Measurements from ENCODE around the gene MAZ. TPM values are rescaled to one million over a fixed set of nuclear protein-coding genes. Genes with fewer than 3 reads are reported as not detected.

The MAZ gene
- total RNA-seq, 2 donors from 2014 or later = 180 to 188 TPM

DNA sequence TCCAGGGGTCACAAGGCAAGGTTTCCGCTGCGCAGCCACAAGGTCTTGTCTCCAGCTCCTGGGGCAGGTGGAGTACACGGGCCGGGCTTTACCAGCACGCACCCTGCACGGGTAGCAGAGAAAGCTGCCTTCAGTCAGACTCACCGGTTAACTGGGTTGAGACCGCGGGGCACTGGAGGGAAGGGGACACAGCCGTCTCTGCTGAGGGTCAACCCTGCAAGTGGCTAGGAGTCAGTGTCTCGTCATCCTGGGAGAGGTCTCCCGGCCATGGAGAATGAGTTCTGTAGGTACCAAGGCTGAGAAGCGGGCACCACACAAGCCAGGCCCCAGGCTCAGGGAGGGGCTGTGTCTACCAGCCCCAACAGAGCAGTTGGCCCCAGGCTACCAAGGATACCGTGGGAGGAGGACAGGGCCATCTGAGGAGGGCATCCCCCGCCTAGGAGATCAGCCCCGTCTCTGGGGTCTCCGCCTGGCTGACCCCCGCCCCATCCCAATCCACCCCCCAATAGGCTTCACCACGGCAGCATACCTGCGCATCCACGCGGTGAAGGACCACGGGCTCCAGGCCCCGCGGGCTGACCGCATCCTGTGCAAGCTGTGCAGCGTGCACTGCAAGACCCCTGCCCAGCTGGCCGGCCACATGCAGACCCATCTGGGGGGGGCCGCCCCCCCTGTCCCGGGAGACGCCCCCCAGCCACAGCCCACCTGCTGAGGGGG is 2.9 kb downstream of the MAZ start:
- H3K4me1 ChIP-seq (replicated peaks) = peaks cover 23% of the 10 kb centered on the region
- peak overlapping the region; percentile 49 to 56 for H3K4me3 ChIP-seq
- DNase-seq (ENCODE audit: low spot score) = no peak
- intact Hi-C loops (cut with DNase I) = loop anchor here (10.0 kb wide), 1 partner anchor 846 kb away; the partner anchor contains the start of genes FBRS and PRR14
- no peak for TF ChIP-seq CTCF (IDR thresholded peaks at IDR 0.05)
- no peak for TF ChIP-seq POLR2AphosphoS5 (IDR thresholded peaks at IDR 0.05)
- TF ChIP-seq POLR2A (IDR thresholded peaks at IDR 0.05) = no peak
- H3K36me3 ChIP-seq = peaks cover 0 to 2% of the 10 kb centered on the region in 2 donors
- H3K27ac ChIP-seq = peak overlapping the region; percentile 91
- H3K27me3 ChIP-seq (replicated peaks; ENCODE audit: insufficient read depth) = no peaks in the 10 kb centered on the region
- 69% methylated on average over 25 of the region's 31 CpGs for whole genome bisulfite sequencing
- H3K9me3 ChIP-seq = no peaks in the 10 kb centered on the region

DNA sequence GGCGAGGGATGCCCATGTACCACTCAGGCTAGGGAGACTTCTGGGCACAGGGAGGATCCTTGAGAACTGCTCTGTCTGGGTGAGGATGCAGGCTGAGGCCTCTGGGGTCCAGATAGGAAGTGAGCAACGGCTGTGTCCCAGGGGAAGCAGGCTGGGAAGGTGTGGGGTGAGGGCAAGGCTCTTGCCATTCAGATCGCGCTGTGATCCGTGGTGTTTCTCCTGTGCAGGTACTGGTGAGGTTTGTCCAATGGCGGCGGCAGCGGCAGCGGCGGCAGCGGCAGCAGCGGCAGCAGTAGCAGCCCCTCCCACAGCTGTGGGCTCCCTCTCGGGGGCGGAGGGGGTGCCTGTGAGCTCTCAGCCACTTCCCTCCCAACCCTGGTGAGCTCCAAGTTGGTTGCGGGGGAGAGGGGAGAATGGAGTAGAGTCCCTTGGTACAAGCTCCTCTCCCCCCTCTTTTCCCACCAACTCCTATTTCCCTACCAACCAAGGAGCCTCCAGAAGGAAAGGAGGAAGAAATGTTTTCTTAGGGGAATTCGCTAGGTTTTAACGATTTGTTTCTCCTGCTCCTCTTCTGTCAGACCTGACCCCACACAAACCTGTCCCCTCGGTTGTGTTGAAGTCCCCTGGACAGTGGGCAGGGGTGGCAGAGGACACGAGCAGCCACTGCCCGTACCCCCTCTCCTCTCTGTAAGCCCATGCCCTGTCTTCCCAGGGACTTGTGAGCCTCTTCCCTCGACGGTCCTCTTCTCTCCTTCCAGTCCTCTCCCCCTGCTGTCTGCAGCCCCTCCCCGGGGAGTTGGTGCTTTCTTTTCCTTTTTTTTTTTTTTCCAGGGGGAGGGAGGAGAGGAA is 3.7 kb downstream of the MAZ start:
- TF ChIP-seq CTCF (IDR thresholded peaks at IDR 0.05) = no peak
- intact Hi-C loops (cut with DNase I) = loop anchor here (5.0 to 10.0 kb wide), 2 partner anchors 187 to 845 kb away; partner anchors contain the start of genes FBRS, HIRIP3, INO80E and PRR14
- Histone ChIP-seq H3K4me3 (peak overlapping the region in 1 of 2 donors; percentile 56), H3K27me3 (replicated peaks; ENCODE audit: insufficient read depth) (no peaks in the 10 kb centered on the region), H3K4me1 (replicated peaks) (peaks cover 24% of the 10 kb centered on the region), H3K36me3 (peaks cover 0 to 2% of the 10 kb centered on the region in 2 donors), H3K9me3 (no peaks in the 10 kb centered on the region), H3K27ac (peak overlapping the region; percentile 91)
- 36% methylated on average over 23 of the region's 23 CpGs for WGBS
- DNase-seq (ENCODE audit: low spot score) = no peak

DNA sequence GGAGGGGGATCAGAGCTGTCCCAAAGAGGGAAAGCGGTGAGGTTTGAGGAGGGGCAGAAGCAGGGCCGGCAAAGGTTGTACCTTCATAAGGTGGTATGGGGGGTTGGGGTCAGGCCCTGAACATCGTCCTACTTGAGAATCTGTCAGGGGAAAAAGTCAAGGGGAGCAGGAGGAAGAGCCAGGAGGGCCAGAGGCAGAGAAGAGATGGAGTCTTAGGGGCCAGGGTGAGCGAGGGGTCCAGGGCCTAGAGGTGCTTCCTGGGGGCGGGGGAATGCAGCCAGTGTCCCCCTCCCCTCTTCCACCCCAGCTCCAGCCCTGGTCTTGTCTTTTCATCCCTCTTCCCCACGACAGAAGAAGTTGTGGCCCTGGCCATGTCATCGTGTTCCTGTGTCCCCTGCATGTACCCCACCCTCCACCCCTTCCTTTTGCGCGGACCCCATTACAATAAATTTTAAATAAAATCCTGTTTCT is 4.4 kb downstream of the MAZ start:
- Histone ChIP-seq H3K27ac (peak overlapping the region; percentile 91), H3K9me3 (no peaks in the 10 kb centered on the region), H3K4me1 (replicated peaks) (peaks cover 27% of the 10 kb centered on the region), H3K36me3 (peaks cover 0 to 2% of the 10 kb centered on the region in 2 donors), H3K4me3 (peak overlapping the region in 1 of 2 donors; percentile 44), H3K27me3 (replicated peaks; ENCODE audit: insufficient read depth) (no peaks in the 10 kb centered on the region)
- TF ChIP-seq POLR2AphosphoS5 (IDR thresholded peaks at IDR 0.05) = no peak
- no peak for TF ChIP-seq POLR2A (IDR thresholded peaks at IDR 0.05)
- TF ChIP-seq CTCF (IDR thresholded peaks at IDR 0.05) = no peak
- WGBS = 22% methylated on average over 9 of the region's 9 CpGs
- DNase-seq (ENCODE audit: low spot score) = no peak
- intact Hi-C loops (cut with DNase I) = loop anchor here (5.0 kb wide), 1 partner anchor 187 kb away; the partner anchor contains the start of genes HIRIP3 and INO80E

DNA sequence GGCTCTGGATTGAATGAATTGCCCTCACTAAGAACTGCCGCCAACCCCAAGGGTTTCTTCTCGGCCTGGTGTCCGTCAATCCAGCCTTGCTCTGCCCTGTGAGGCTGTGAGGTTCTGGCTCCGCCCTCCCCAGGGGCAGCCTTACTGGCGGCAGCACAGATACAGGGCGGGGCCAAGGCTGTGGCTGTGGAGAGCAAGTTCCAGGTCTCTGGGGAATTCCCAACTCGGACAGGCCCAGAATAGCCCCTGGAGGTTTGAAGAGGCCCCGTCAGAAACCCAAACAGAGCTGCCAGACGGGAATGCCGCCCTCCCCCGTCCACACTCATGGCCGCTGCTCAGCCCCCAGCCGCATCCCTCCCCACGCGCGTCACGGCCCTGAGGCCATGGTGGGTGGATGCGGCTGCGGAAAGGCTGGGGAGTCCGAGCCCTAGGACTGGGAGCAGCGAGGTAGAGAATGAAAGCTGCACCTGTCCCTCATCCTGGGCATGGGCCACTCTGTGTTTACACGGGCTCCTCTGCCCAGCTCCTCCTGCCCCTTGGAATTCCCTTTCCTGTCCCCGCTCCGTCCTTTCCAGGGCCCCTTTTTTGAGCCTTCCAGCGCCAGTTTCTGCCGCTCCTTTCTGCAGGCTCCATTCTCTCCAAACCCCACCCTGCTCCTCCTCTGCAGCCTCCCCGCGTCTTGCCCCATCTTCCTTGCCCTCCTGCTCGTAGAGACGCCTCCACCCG is 5.0 kb downstream of the MAZ start:
- H3K4me3 ChIP-seq = peak overlapping the region; percentile 44 to 52
- peak; percentile 75 for TF ChIP-seq POLR2A (IDR thresholded peaks at IDR 0.05)
- TF ChIP-seq CTCF (IDR thresholded peaks at IDR 0.05) = peak in 1 of 4 experiments; percentile 25
- peak; percentile 93 for TF ChIP-seq POLR2AphosphoS5 (IDR thresholded peaks at IDR 0.05)
- H3K4me1 ChIP-seq (replicated peaks) = peaks cover 27% of the 10 kb centered on the region
- WGBS = under 1% methylated on average over 31 of the region's 31 CpGs
- intact Hi-C loops (cut with DNase I) = loop anchor here (5.0 kb wide), 1 partner anchor 186 kb away; the partner anchor contains the start of genes HIRIP3 and INO80E
- H3K9me3 ChIP-seq = no peaks in the 10 kb centered on the region
- peak overlapping the region; percentile 91 for H3K27ac ChIP-seq
- peak; percentile 97 for DNase-seq (ENCODE audit: low spot score)
- H3K36me3 ChIP-seq = peaks cover 0 to 2% of the 10 kb centered on the region in 2 donors
- H3K27me3 ChIP-seq (replicated peaks; ENCODE audit: insufficient read depth) = no peaks in the 10 kb centered on the region

All from prostate gland (tissue), 2 donors.